ENCODE measurements around the gene L3MBTL4.

The L3MBTL4 gene

DNA sequence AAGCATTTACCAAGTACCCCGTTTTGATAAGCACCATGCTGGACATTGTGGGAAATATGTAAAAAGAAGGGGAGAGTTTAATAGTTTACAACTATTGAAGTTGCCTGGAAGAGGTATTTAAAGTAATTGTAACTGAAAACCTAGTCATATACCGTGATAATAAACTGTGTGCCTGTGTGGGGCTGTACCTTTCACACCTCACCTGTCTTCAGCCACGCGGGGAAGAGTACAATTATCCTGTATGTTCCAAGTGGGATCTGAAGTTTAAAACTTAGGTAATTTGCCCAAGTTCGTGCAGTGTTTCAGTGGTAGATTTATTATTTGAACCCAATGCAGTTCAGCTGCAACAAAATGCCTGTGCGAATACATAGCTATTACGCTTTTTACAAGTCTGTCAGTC lies 391.2 kb downstream of the L3MBTL4 start:
- TF ChIP-seq, protein P1, sequence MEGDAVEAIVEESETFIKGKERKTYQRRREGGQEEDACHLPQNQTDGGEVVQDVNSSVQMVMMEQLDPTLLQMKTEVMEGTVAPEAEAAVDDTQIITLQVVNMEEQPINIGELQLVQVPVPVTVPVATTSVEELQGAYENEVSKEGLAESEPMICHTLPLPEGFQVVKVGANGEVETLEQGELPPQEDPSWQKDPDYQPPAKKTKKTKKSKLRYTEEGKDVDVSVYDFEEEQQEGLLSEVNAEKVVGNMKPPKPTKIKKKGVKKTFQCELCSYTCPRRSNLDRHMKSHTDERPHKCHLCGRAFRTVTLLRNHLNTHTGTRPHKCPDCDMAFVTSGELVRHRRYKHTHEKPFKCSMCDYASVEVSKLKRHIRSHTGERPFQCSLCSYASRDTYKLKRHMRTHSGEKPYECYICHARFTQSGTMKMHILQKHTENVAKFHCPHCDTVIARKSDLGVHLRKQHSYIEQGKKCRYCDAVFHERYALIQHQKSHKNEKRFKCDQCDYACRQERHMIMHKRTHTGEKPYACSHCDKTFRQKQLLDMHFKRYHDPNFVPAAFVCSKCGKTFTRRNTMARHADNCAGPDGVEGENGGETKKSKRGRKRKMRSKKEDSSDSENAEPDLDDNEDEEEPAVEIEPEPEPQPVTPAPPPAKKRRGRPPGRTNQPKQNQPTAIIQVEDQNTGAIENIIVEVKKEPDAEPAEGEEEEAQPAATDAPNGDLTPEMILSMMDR (IDR thresholded peaks at IDR 0.05; ENCODE audit: low read depth, low read length), result no peak
- Histone ChIP-seq H3K36me3 (no peaks in the 10 kb centered on the region), H3K4me1 (no peaks in the 10 kb centered on the region), H3K4me3 (ENCODE audit: low read depth, low read length) (no peak overlapping the region), H3K27me3 (no peaks in the 10 kb centered on the region), H3K9me3 (no peaks in the 10 kb centered on the region)
- no peak for DNase-seq

DNA sequence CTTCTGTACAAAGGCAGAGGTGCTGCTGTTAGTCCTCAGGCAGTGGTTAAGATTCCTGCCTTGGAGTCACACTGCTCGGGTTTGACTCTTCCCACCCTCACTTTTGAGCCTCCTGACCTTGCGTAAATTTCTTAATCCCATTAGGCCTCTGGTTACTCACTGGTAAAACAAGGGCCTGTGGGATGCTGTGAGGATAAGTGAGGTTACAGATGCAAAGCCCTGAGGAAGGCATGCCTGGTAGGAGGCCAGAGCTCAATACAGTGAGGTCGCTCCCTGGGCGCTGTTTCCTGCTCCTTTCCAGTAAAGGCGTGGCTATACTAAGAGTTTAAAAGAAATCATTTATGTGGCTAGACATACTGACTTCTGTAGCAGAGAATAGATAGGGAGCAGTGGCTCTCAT lies 391.9 kb downstream of the L3MBTL4 start:
- Histone ChIP-seq H3K4me3 (ENCODE audit: low read depth, low read length) (no peak overlapping the region), H3K4me1 (no peaks in the 10 kb centered on the region), H3K9me3 (no peaks in the 10 kb centered on the region), H3K36me3 (no peaks in the 10 kb centered on the region), H3K27me3 (no peaks in the 10 kb centered on the region)
- TF ChIP-seq, protein P1 (IDR thresholded peaks at IDR 0.05; ENCODE audit: low read depth, low read length), result no peak
- no peak for DNase-seq

DNA sequence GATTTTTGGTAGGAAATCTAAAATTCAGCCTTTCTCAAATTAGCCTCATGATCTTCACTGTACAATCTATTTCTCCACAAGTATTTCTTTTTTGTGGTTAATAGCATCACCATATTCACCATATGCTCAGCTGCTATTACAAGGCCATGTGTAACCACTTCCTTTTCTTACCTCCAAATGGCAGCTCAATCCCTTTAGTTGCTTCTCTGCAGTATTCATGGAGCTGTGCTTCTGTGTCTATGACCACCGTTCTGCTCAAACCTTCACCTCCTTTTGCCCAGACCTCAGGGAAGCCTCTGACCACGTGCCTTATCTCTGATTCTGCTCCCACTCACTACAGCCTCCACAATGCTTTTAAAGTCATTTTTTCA lies 392.7 kb downstream of the L3MBTL4 start:
- TF ChIP-seq, protein P1 (IDR thresholded peaks at IDR 0.05; ENCODE audit: low read depth, low read length), result no peak
- Histone ChIP-seq H3K9me3 (no peaks in the 10 kb centered on the region), H3K27me3 (no peaks in the 10 kb centered on the region), H3K36me3 (no peaks in the 10 kb centered on the region), H3K4me3 (ENCODE audit: low read depth, low read length) (no peak overlapping the region), H3K4me1 (no peaks in the 10 kb centered on the region)
- DNase-seq, result no peak

DNA sequence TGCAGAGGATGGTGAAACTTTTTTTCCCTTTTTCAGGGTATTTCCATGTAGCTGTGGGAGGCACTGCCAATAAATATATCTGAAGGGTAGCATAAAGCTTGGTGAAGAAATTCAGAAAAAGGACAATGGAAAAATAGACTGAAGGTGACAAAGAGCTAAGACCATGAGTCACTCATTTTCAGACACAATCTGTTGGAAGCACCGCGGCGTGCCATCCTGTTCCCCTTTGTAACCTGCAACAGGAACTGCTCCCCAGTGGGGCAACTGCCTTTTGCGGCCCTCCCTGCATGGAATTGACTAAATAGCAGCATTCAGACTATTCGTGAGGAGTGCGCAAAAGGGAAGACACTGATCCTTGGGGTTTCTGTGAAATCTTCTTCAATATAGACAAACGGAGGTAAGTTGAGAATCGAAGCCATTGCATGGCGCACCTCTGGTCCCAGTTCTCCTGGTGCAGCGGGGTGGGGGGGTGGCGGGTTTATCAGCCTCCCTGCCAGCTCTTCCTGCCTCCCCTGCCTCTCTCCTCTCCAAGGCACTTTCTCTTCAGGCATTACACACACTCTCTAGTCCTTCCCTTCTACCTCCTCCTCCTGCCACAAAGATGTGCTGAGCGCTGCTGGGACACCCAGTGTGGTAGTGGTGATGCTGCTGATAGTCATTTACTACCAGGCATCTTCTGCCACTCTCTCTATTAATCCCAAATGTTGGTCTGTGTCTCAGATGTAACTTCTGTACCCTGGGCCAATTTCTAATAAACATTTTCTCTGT lies 393.2 kb downstream of the L3MBTL4 start:
- TF ChIP-seq, protein P1 (IDR thresholded peaks at IDR 0.05; ENCODE audit: low read depth, low read length), result no peak
- Histone ChIP-seq H3K27me3 (no peaks in the 10 kb centered on the region), H3K4me1 (no peaks in the 10 kb centered on the region), H3K36me3 (no peaks in the 10 kb centered on the region), H3K4me3 (ENCODE audit: low read depth, low read length) (no peak overlapping the region), H3K9me3 (no peaks in the 10 kb centered on the region)
- no peak for DNase-seq

DNA sequence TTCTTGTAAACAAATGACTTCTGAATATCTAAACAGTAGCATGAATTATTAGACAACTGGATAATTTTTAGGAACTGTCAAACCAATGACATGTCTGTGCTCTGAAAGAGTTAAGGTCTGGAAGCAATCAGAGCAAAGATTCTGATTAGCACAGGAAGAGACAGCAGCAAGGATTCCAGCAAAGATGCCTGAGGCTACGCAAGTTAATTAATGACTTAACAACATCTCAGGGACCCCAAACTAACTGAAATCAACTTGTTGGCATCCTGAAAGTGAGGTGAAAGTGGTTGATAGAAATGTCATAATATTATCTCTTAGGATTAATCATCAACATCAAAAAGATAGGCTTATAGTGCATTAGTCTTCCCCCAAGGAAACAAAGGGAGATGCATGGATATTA lies 396.0 kb downstream of the L3MBTL4 start:
- H3K9me3 ChIP-seq, result no peaks in the 10 kb centered on the region
- no peaks in the 10 kb centered on the region for H3K36me3 ChIP-seq
- H3K27me3 ChIP-seq, result no peaks in the 10 kb centered on the region

DNA sequence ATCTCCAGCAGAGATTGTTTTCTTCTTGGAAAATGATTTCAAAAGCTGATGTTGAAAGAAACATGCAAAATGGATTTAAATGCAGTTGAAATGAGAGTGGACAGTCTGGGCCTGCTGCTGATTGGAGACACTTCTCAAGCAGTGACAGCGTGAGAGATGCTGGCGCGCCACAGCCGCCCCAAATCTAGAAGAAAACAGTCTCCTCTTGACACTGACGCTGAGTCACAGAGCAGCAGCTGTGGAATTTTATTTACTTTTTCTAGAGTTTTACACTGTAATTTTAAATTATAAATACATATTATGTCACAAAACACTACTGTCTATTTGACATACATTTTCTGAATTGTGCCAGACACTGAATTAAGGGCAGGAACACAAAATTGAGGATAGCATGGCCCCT lies 397.5 kb downstream of the L3MBTL4 start:
- TF ChIP-seq, protein P1 (IDR thresholded peaks at IDR 0.05; ENCODE audit: low read depth, low read length), result no peak
- Histone ChIP-seq H3K4me1 (no peaks in the 10 kb centered on the region), H3K9me3 (no peaks in the 10 kb centered on the region), H3K36me3 (no peaks in the 10 kb centered on the region), H3K4me3 (ENCODE audit: low read depth, low read length) (no peak overlapping the region), H3K27me3 (no peaks in the 10 kb centered on the region)
- no peak for DNase-seq

More for the DNA sequence above, 396.0 kb downstream of the L3MBTL4 start:
- DNase-seq, result no peak
- TF ChIP-seq, protein P1 (IDR thresholded peaks at IDR 0.05; ENCODE audit: low read depth, low read length), result no peak
- Histone ChIP-seq H3K4me1 (no peaks in the 10 kb centered on the region), H3K4me3 (ENCODE audit: low read depth, low read length) (no peak overlapping the region)
